Mesendoderm (in vitro differentiated cells): Measurements from ENCODE around the gene RXRA.
A peak's percentile ranks its signal among the peaks of the same experiment; 100 is the strongest.

ENCODE experiments used
- DNase-seq: peaks from one replicate; pipeline ENCODE4 v3.0.0; 2013
- H2AK5ac ChIP-seq: 2 replicates; pipeline ENCODE4 v1.6.1; 2013; ENCODE audit warnings: low read length, inconsistent platforms
- H2BK120ac ChIP-seq: 2 replicates; pipeline ENCODE4 v1.6.1; 2013; ENCODE audit warnings: low read depth, mild to moderate bottlenecking, low read length, moderate library complexity, mixed read lengths
- H2BK15ac ChIP-seq: replicated peaks from 2 replicates; pipeline ENCODE4 v1.6.1; 2013; ENCODE audit warnings: low read depth, mild to moderate bottlenecking, moderate library complexity
- H2BK5ac ChIP-seq: 2 replicates; pipeline ENCODE4 v1.6.1; 2013; ENCODE audit warnings: low read length, inconsistent platforms
- H3K18ac ChIP-seq: 2 replicates; pipeline ENCODE4 v1.6.1; 2013; ENCODE audit warnings: mild to moderate bottlenecking, low read length, mixed read lengths
- H3K23ac ChIP-seq: one replicate; pipeline ENCODE4 v1.6.1; 2013; ENCODE audit warnings: low read length
- H3K27ac ChIP-seq: 2 replicates; pipeline ENCODE4 v1.5.1; 2013; ENCODE audit warnings: low read depth, mild to moderate bottlenecking, inconsistent platforms, low read length, moderate library complexity
- H3K27me3 ChIP-seq: 2 replicates; pipeline ENCODE4 v1.6.1; 2013; ENCODE audit warnings: low read length, control low read depth, mild to moderate bottlenecking, inconsistent platforms; ENCODE audit not compliant: insufficient read depth, poor library complexity
- H3K36me3 ChIP-seq: 2 replicates; pipeline ENCODE4 v1.6.1; 2013; ENCODE audit warnings: low read length, inconsistent platforms; ENCODE audit not compliant: control insufficient read depth, insufficient read depth
- H3K4ac ChIP-seq: one replicate; pipeline ENCODE4 v1.6.1; 2013; ENCODE audit warnings: low read depth, mild to moderate bottlenecking, low read length, moderate library complexity
- H3K4me1 ChIP-seq: 2 replicates; pipeline ENCODE4 v1.6.1; 2013; ENCODE audit warnings: low read depth, low read length, inconsistent platforms; ENCODE audit not compliant: control insufficient read depth
- H3K4me2 ChIP-seq: 2 replicates; pipeline ENCODE4 v1.6.1; 2013; ENCODE audit warnings: low read length
- H3K4me3 ChIP-seq: 2 replicates; pipeline ENCODE4 v1.5.1; 2013; ENCODE audit warnings: mild to moderate bottlenecking, low read length
- H3K56ac ChIP-seq: one replicate; pipeline ENCODE4 v1.6.1; 2013; ENCODE audit warnings: low read length
- H3K79me1 ChIP-seq: 2 replicates; pipeline ENCODE4 v1.6.1; 2013; ENCODE audit warnings: low read length, inconsistent platforms
- H3K79me2 ChIP-seq: 2 replicates; pipeline ENCODE4 v1.6.1; 2013; ENCODE audit warnings: mild to moderate bottlenecking, low read length; ENCODE audit not compliant: control insufficient read depth, insufficient read depth
- H3K9ac ChIP-seq: 2 replicates; pipeline ENCODE4 v1.6.1; 2013; ENCODE audit warnings: low read length, inconsistent platforms
- H4K5ac ChIP-seq: one replicate; pipeline ENCODE4 v1.6.1; 2013; ENCODE audit warnings: low read length
- H4K8ac ChIP-seq: one replicate; pipeline ENCODE4 v1.6.1; 2013; ENCODE audit warnings: low read depth, mild to moderate bottlenecking, control low read depth, low read length, moderate library complexity
- WGBS: extraction: QIAGEN DNeasy Blood & Tissue Kit; methylation state at CpG from one replicate; pipeline ENCODE4 v1.1.7; 2013; ENCODE audit warnings: low lambda C conversion rate, missing lambda C conversion rate; ENCODE audit not compliant: insufficient coverage; ENCODE audit errors: extremely low coverage; 5-methylcytosine and 5-hydroxymethylcytosine counted together

RXRA gene

DNA sequence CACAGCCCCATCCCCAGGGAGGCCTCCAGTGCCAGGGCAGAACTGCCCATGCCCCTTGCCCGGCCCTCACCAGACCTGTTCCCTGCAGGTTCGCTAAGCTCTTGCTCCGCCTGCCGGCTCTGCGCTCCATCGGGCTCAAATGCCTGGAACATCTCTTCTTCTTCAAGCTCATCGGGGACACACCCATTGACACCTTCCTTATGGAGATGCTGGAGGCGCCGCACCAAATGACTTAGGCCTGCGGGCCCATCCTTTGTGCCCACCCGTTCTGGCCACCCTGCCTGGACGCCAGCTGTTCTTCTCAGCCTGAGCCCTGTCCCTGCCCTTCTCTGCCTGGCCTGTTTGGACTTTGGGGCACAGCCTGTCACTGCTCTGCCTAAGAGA lies 110.1 kb downstream of the RXRA start:
- no peak overlapping the region for H4K5ac ChIP-seq
- H3K4me1 ChIP-seq: no peaks in the 10 kb centered on the region
- no peak overlapping the region for H2AK5ac ChIP-seq
- H3K27me3 ChIP-seq: no peaks in the 10 kb centered on the region
- H2BK120ac ChIP-seq: no peak overlapping the region
- H3K9ac ChIP-seq: no peak overlapping the region
- no peaks in the 10 kb centered on the region for H3K79me2 ChIP-seq
- no peak overlapping the region for H3K18ac ChIP-seq
- WGBS: no CpG with 5 or more reads among the region's 12 CpGs
- no peaks in the 10 kb centered on the region for H3K36me3 ChIP-seq
- no peak overlapping the region for H3K4ac ChIP-seq
- no peak overlapping the region for H3K4me2 ChIP-seq
- H3K79me1 ChIP-seq: no peaks in the 10 kb centered on the region
- no peak overlapping the region for H2BK15ac ChIP-seq
- H3K4me3 ChIP-seq: no peak overlapping the region
- no peak overlapping the region for H4K8ac ChIP-seq
- no peak overlapping the region for H2BK5ac ChIP-seq
- H3K27ac ChIP-seq: no peak overlapping the region
- H3K23ac ChIP-seq: no peak overlapping the region
- no peak for DNase-seq
- H3K56ac ChIP-seq: no peak overlapping the region

- no CpG with 5 or more reads among the region's 13 CpGs for WGBS
- Histone ChIP-seq H3K79me2 (no peaks in the 10 kb centered on the region), H4K8ac (no peak overlapping the region), H3K9ac (no peak overlapping the region), H3K79me1 (no peaks in the 10 kb centered on the region), H2BK5ac (no peak overlapping the region), H3K4me3 (no peak overlapping the region), H3K4ac (no peak overlapping the region), H3K4me1 (no peaks in the 10 kb centered on the region), H3K36me3 (no peaks in the 10 kb centered on the region), H2BK15ac (no peak overlapping the region), H4K5ac (no peak overlapping the region), H2BK120ac (no peak overlapping the region), H2AK5ac (no peak overlapping the region), H3K4me2 (no peak overlapping the region), H3K27ac (no peak overlapping the region), H3K56ac (no peak overlapping the region), H3K23ac (no peak overlapping the region), H3K18ac (no peak overlapping the region), H3K27me3 (no peaks in the 10 kb centered on the region)
- no peak for DNase-seq
These were observed 110.7 kb downstream of the RXRA start for GRCh38 chr9:134436911-134437310.

- no peak overlapping the region for H3K23ac ChIP-seq
- H3K36me3 ChIP-seq: no peaks in the 10 kb centered on the region
- no peak overlapping the region for H3K4me2 ChIP-seq
- H3K4me3 ChIP-seq: no peak overlapping the region
- no peak overlapping the region for H4K5ac ChIP-seq
- no peak for DNase-seq
- no peak overlapping the region for H3K56ac ChIP-seq
- H3K18ac ChIP-seq: no peak overlapping the region
- H3K79me1 ChIP-seq: no peaks in the 10 kb centered on the region
- H3K27ac ChIP-seq: no peak overlapping the region
- H2BK5ac ChIP-seq: no peak overlapping the region
- no peaks in the 10 kb centered on the region for H3K27me3 ChIP-seq
- H3K9ac ChIP-seq: no peak overlapping the region
- H2BK15ac ChIP-seq: no peak overlapping the region
- H3K4ac ChIP-seq: no peak overlapping the region
- H4K8ac ChIP-seq: no peak overlapping the region
- no peak overlapping the region for H2BK120ac ChIP-seq
- no peak overlapping the region for H2AK5ac ChIP-seq
- no peaks in the 10 kb centered on the region for H3K79me2 ChIP-seq
- H3K4me1 ChIP-seq: no peaks in the 10 kb centered on the region
- no CpG with 5 or more reads among the region's 31 CpGs for WGBS
These were observed 111.3 kb downstream of the RXRA start for GRCh38 chr9:134437403-134438194.

- H2AK5ac ChIP-seq: no peak overlapping the region
- H3K4me2 ChIP-seq: no peak overlapping the region
- no peak overlapping the region for H4K5ac ChIP-seq
- no peak overlapping the region for H2BK15ac ChIP-seq
- no peak overlapping the region for H3K4ac ChIP-seq
- H3K79me2 ChIP-seq: no peaks in the 10 kb centered on the region
- no peaks in the 10 kb centered on the region for H3K36me3 ChIP-seq
- DNase-seq: peak; percentile 44
- no peak overlapping the region for H2BK5ac ChIP-seq
- H4K8ac ChIP-seq: no peak overlapping the region
- H3K23ac ChIP-seq: no peak overlapping the region
- no peaks in the 10 kb centered on the region for H3K27me3 ChIP-seq
- no peak overlapping the region for H3K4me3 ChIP-seq
- WGBS: no CpG with 5 or more reads among the region's 19 CpGs
- H3K56ac ChIP-seq: no peak overlapping the region
- H3K9ac ChIP-seq: no peak overlapping the region
- no peak overlapping the region for H3K18ac ChIP-seq
- H3K79me1 ChIP-seq: no peaks in the 10 kb centered on the region
- H3K4me1 ChIP-seq: no peaks in the 10 kb centered on the region
- H3K27ac ChIP-seq: no peak overlapping the region
- no peak overlapping the region for H2BK120ac ChIP-seq
These were observed 112.0 kb downstream of the RXRA start for GRCh38 chr9:134438195-134438788.

GRCh38 chr9:134439368-134439784 lies 113.1 kb downstream of the RXRA start:
- H3K4me2 ChIP-seq: no peak overlapping the region
- no peak overlapping the region for H3K18ac ChIP-seq
- no peak overlapping the region for H3K56ac ChIP-seq
- H3K79me1 ChIP-seq: no peaks in the 10 kb centered on the region
- WGBS: no CpG with 5 or more reads among the region's 23 CpGs
- H3K4ac ChIP-seq: no peak overlapping the region
- no peak overlapping the region for H3K9ac ChIP-seq
- H2BK120ac ChIP-seq: no peak overlapping the region
- H2BK15ac ChIP-seq: no peak overlapping the region
- DNase-seq: no peak
- no peak overlapping the region for H4K5ac ChIP-seq
- H3K4me3 ChIP-seq: no peak overlapping the region
- H3K36me3 ChIP-seq: no peaks in the 10 kb centered on the region
- H3K27me3 ChIP-seq: no peaks in the 10 kb centered on the region
- no peaks in the 10 kb centered on the region for H3K4me1 ChIP-seq
- no peak overlapping the region for H3K27ac ChIP-seq
- no peak overlapping the region for H2AK5ac ChIP-seq
- H3K79me2 ChIP-seq: no peaks in the 10 kb centered on the region
- no peak overlapping the region for H3K23ac ChIP-seq
- no peak overlapping the region for H4K8ac ChIP-seq
- no peak overlapping the region for H2BK5ac ChIP-seq
